GM13976 (cell line): ENCODE measurements around the gene ACBD4.

ENCODE experiments used
- DNase-seq: peaks from one replicate; pipeline ENCODE4 v3.0.0; 2012; ENCODE audit warnings: low spot score
- CTCF ChIP-seq: IDR thresholded peaks from 2 replicates; pipeline ENCODE4 v1.5.1; 2012; ENCODE audit warnings: borderline replicate concordance, mild to moderate bottlenecking; ENCODE audit not compliant: insufficient read depth; ENCODE audit errors: extremely low read depth, missing control alignments, control extremely low read depth
- in situ Hi-C: fragments of 300-500 bp; cut with MboI; formaldehyde crosslinking; loops from one replicate; pipeline ENCODE4 v1.12.0; 2022; ENCODE audit warnings: low sequenced_read_pairs, mixed read lengths, inconsistent platforms; ENCODE audit not compliant: unreplicated experiment

The ACBD4 gene

GRCh38 chr17:45103269-45103795, 32.2 kb upstream of the ACBD4 start:
- no peak for DNase-seq
- in situ Hi-C loops = loop anchor here (10.0 kb wide), 1 partner anchor 189 kb away; the partner anchor contains the start of gene GFAP
- no peak for TF ChIP-seq CTCF

GRCh38 chr17:45104029-45104428, 31.5 kb upstream of the ACBD4 start:
- in situ Hi-C loops = loop anchor here (10.0 kb wide), 1 partner anchor 189 kb away; the partner anchor contains the start of gene GFAP
- no peak for TF ChIP-seq CTCF
- no peak for DNase-seq

GRCh38 chr17:45104497-45104896, 31.0 kb upstream of the ACBD4 start:
- DNase-seq = no peak
- TF ChIP-seq CTCF = no peak
- in situ Hi-C loops = loop anchor here (10.0 kb wide), 1 partner anchor 190 kb away; the partner anchor contains the start of gene GFAP

- in situ Hi-C loops = loop anchor here (10.0 kb wide), 1 partner anchor 190 kb away; the partner anchor contains the start of gene GFAP
- no peak for TF ChIP-seq CTCF
- DNase-seq = no peak
These were observed 30.4 kb upstream of the ACBD4 start for GRCh38 chr17:45104907-45105624.

- no peak for TF ChIP-seq CTCF
- in situ Hi-C loops = loop anchor here (10.0 kb wide), 1 partner anchor 191 kb away; the partner anchor contains the start of gene GFAP
- no peak for DNase-seq
These were observed 29.4 kb upstream of the ACBD4 start for GRCh38 chr17:45106096-45106495.

- TF ChIP-seq CTCF = no peak
- DNase-seq = no peak
- in situ Hi-C loops = loop anchor here (10.0 kb wide), 1 partner anchor 192 kb away; the partner anchor contains the start of gene GFAP
These were observed 28.9 kb upstream of the ACBD4 start for GRCh38 chr17:45106582-45106981.
